ENCODE measurements around the gene FRMD1. TPM values are rescaled to one million over a fixed set of nuclear protein-coding genes. Genes with fewer than 3 reads are reported as not detected.

Gene FRMD1
- total and polyA plus RNA-seq, 2 of the 8 experiments (the other 6 are each of a cell fraction or from before 2014, with no cell fraction given): 0.36 TPM; not detected in 1

DNA sequence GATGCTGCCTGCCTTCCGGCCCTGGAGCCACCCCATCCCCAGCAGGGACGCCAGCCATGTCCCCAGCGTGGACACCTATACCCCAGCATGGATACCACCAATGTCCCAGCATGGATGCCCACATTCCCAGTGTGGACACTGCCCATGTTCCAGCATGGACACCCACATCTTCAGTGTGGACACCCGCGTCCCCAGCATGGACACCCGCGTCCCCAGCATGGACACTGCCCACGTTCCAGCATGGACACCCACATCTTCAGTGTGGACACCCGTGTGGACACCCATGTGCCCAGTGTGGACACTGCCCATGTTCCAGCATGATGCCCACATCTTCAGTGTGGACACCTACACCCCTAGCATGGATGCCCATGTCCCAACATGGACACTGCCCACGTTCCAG, 7.1 kb upstream of the FRMD1 start:
- H3K23ac ChIP-seq (ENCODE audit: insufficient read length): no peak overlapping the region
- POLR2A ChIA-PET (ENCODE audit: partially characterized antibody): no interaction called here
- H3K14ac ChIP-seq (ENCODE audit: insufficient read length): no peak overlapping the region
- H2BK120ac ChIP-seq (replicated peaks; ENCODE audit: low read depth, low read length): no peak overlapping the region
- H2AFZ ChIP-seq (ENCODE audit: low read length): no peak overlapping the region
- 0 out of 2 replicates have a peak overlapping the region, but pooled peaks have one; percentile 65 for H2AK5ac ChIP-seq (ENCODE audit: low read depth, low read length)
- no peak overlapping the region for H3K18ac ChIP-seq (ENCODE audit: extremely low read depth, low read length)
- H4K5ac ChIP-seq (ENCODE audit: insufficient read length, low read depth, low read length): no peak overlapping the region
- no peaks in the 10 kb centered on the region for H3K36me3 ChIP-seq (ENCODE audit: control insufficient read depth in 2 of 4, insufficient read depth in 4 of 4, low read length in 3 of 4)
- CTCF ChIA-PET (ENCODE audit: partially characterized antibody): interaction anchor here (1.1 kb wide), 1 partner anchor 47 kb away, joined by 3 read pairs; no protein-coding TSS in a partner anchor
- H3K4me2 ChIP-seq (ENCODE audit: insufficient read depth in 1 of 2, low read depth in 2 of 2, low read length in 2 of 2): no peak overlapping the region
- H3K9ac ChIP-seq (replicated peaks in 1 of 4; ENCODE audit: extremely low read depth in 1 of 4, low read depth in 3 of 4, low read length in 3 of 4): no peak overlapping the region
- no peak for DNase-seq (ENCODE audit: low read depth in 1 of 2, low spot score in 2 of 2)
- no peaks in the 10 kb centered on the region for H3K23me2 ChIP-seq (ENCODE audit: low read depth, low read length)
- no peak overlapping the region for H3K4me3 ChIP-seq (ENCODE audit: extremely low read depth in 1 of 4, insufficient read depth in 2 of 4, low read depth in 3 of 4, low read length in 4 of 4)
- 91% methylated on average over 10 of the region's 10 CpGs; no CpG with 5 or more reads in 1 of the 2 experiments for WGBS, 2 experiments (ENCODE audit: extremely low coverage in 1 of 2, insufficient coverage in 1 of 2, insufficient read length in 1 of 2, insufficient replicate concordance in 2 of 2, low coverage in 1 of 2, low lambda C conversion rate in 2 of 2, missing lambda C conversion rate in 1 of 2)
- peaks cover 0 to 2% (median 0%) of the 10 kb centered on the region in 4 experiments; a peak in 2 of 7 replicates for H3K27me3 ChIP-seq (replicated peaks in 1 of 4; ENCODE audit: control insufficient read depth in 3 of 4, extremely low read depth in 1 of 4, insufficient read depth in 3 of 4, low read length in 3 of 4)
- H3K27ac ChIP-seq (ENCODE audit: low read depth, low read length): no peak overlapping the region
- H4K8ac ChIP-seq (ENCODE audit: extremely low read depth, insufficient read depth, low read length): no peak overlapping the region
- no peaks in the 10 kb centered on the region for H4K20me1 ChIP-seq (replicated peaks in 1 of 2; ENCODE audit: control insufficient read depth in 1 of 2, insufficient read depth in 2 of 2, low read length in 2 of 2)
- H3K4ac ChIP-seq (replicated peaks; ENCODE audit: insufficient read length, low read depth, low read length): no peak overlapping the region
- H3K79me2 ChIP-seq (ENCODE audit: control insufficient read depth in 1 of 2, insufficient read depth in 2 of 2, low read length in 2 of 2): no peaks in the 10 kb centered on the region
- H2BK15ac ChIP-seq (ENCODE audit: low read length): 0 out of 2 replicates have a peak overlapping the region, but pooled peaks have one; percentile 46
- H2BK12ac ChIP-seq (ENCODE audit: low read depth, low read length): peak overlapping the region; percentile 5; the same call in 1 of the 2 replicates
- no peak overlapping the region for H2BK20ac ChIP-seq (ENCODE audit: low read length)
- H4K91ac ChIP-seq (replicated peaks; ENCODE audit: insufficient read length, low read length): no peak overlapping the region
- peaks cover 0 to 33% (median 15%) of the 10 kb centered on the region in 4 experiments; a peak in 6 of 7 replicates for H3K4me1 ChIP-seq (replicated peaks in 1 of 4; ENCODE audit: control insufficient read depth in 3 of 4, insufficient read depth in 4 of 4, low read length in 3 of 4)
- H3K56ac ChIP-seq (replicated peaks; ENCODE audit: insufficient read length, low read depth, low read length): no peak overlapping the region
- FAIRE-seq: no peak
- no peak overlapping the region; the same call in 1 of the 2 replicates for H2BK5ac ChIP-seq (ENCODE audit: low read depth, low read length)
- no peaks in the 10 kb centered on the region for H3K9me3 ChIP-seq (ENCODE audit: insufficient read depth in 2 of 2, low read depth in 1 of 2, low read length in 1 of 2)
- no peaks in the 10 kb centered on the region for H3K79me1 ChIP-seq (ENCODE audit: low read depth, low read length)
- TF ChIP-seq RXRA (IDR thresholded peaks at IDR 0.05; ENCODE audit: insufficient read depth, low read depth, low read length) (no peak), SP1 (IDR thresholded peaks at IDR 0.05; ENCODE audit: low read depth, low read length) (no peak), POLR2AphosphoS5 (IDR thresholded peaks at IDR 0.05; ENCODE audit: low read depth, low read length) (no peak), TBP (IDR thresholded peaks at IDR 0.05; ENCODE audit: low read depth, low read length) (no peak), EZH2 (IDR thresholded peaks at IDR 0.05; ENCODE audit: low read depth, low read length, severe bottlenecking) (no peak), PHF8 (conservative IDR thresholded peaks at IDR 0.05; ENCODE audit: low read depth, low read length) (no peak), RBBP5 (IDR thresholded peaks at IDR 0.05; ENCODE audit: borderline replicate concordance, low read depth, low read length) (no peak), CBX8 (IDR thresholded peaks at IDR 0.05; ENCODE audit: borderline replicate concordance, low read depth, low read length) (no peak), YY1 (IDR thresholded peaks at IDR 0.05; ENCODE audit: low read depth, low read length) (no peak), RNF2 (IDR thresholded peaks at IDR 0.05; ENCODE audit: borderline replicate concordance, low read depth, low read length, missing control alignments, poor library complexity, severe bottlenecking) (no peak), GABPA (IDR thresholded peaks at IDR 0.05; ENCODE audit: borderline replicate concordance, insufficient read depth, low read length) (no peak), NRF1 (IDR thresholded peaks at IDR 0.05; ENCODE audit: low read depth, low read length) (no peak), GTF2F1 (IDR thresholded peaks at IDR 0.05; ENCODE audit: borderline replicate concordance, low read depth, low read length) (no peak), CTBP2 (IDR thresholded peaks at IDR 0.05; ENCODE audit: borderline replicate concordance, insufficient read depth, insufficient read length, low read length) (no peak)
